ENCODE results near the gene GHR.

The GHR gene

GRCh38 chr5:42518595-42519221 is 95.5 kb downstream of the GHR start:
- no peak for DNase-seq

- no peak for DNase-seq
Measured at GRCh38 chr5:42520203-42520602, 97.0 kb downstream of the GHR start.

- no peak for DNase-seq
Measured at GRCh38 chr5:42520957-42521356, 97.7 kb downstream of the GHR start.

- DNase-seq, result no peak
Measured at GRCh38 chr5:42521406-42521805, 98.2 kb downstream of the GHR start.

- no peak for DNase-seq
Measured at GRCh38 chr5:42522783-42523182, 99.5 kb downstream of the GHR start.

GRCh38 chr5:42526179-42526578 is 102.9 kb downstream of the GHR start:
- no peak for DNase-seq

- DNase-seq, result no peak
Measured at GRCh38 chr5:42531611-42532010, 108.4 kb downstream of the GHR start.

GRCh38 chr5:42542106-42542505 is 118.9 kb downstream of the GHR start:
- DNase-seq, result no peak

GRCh38 chr5:42543774-42544173 is 120.5 kb downstream of the GHR start:
- DNase-seq, result no peak

- DNase-seq, result no peak
Measured at GRCh38 chr5:42545038-42545437, 121.8 kb downstream of the GHR start.

GRCh38 chr5:42547141-42547540 is 123.9 kb downstream of the GHR start:
- DNase-seq, result no peak

GRCh38 chr5:42547894-42548293 is 124.7 kb downstream of the GHR start:
- no peak for DNase-seq

GRCh38 chr5:42552597-42552996 is 129.4 kb downstream of the GHR start:
- no peak for DNase-seq

GRCh38 chr5:42553461-42553860 is 130.2 kb downstream of the GHR start:
- no peak for DNase-seq

- no peak for DNase-seq
Measured at GRCh38 chr5:42555010-42555409, 131.8 kb downstream of the GHR start.

- DNase-seq, result no peak
Measured at GRCh38 chr5:42555797-42556196, 132.6 kb downstream of the GHR start.

- no peak for DNase-seq
Measured at GRCh38 chr5:42557689-42558088, 134.4 kb downstream of the GHR start.

- no peak for DNase-seq
Measured at GRCh38 chr5:42561656-42562055, 138.4 kb downstream of the GHR start.

- no peak for DNase-seq
Measured at GRCh38 chr5:42564689-42565356, 141.6 kb downstream of the GHR start.

- DNase-seq, result no peak
Measured at GRCh38 chr5:42566652-42567295, 143.5 kb downstream of the GHR start.

- no peak for DNase-seq
Measured at GRCh38 chr5:42569325-42569724, 146.1 kb downstream of the GHR start.

- no peak for DNase-seq
Measured at GRCh38 chr5:42569953-42570548, 146.8 kb downstream of the GHR start.

- no peak for DNase-seq
Measured at GRCh38 chr5:42570966-42571960, 148.0 kb downstream of the GHR start.

All from NCI-H2081 (cell line).